Pancreas (tissue), 10 donors: Measurements from ENCODE around the gene VAMP8. TPM values are rescaled to one million over a fixed set of nuclear protein-coding genes. Genes with fewer than 3 reads are reported as not detected.
A peak's percentile ranks its signal among the peaks of the same experiment; 100 is the strongest.

Experiments used
- ATAC-seq, 4 donors: fragments of 200-7000 bp; cut with Tn5 transposase; one replicate each; pipeline versions ENCODE4 v1.8.0 to v1.9.1; 2020; ENCODE audit warnings: mild to moderate bottlenecking in 4 of 4, moderate library complexity in 4 of 4
- DNase-seq, 6 donors: peaks; one replicate each; pipeline ENCODE4 v3.0.0-alpha.2; 2020
- FAIRE-seq: peaks from 2 replicates; lab custom pipeline; 2012; peaks lifted over from hg19 to GRCh38; lab: Jason Lieb, UNC
- H3K27ac ChIP-seq, 4 donors: fragments of 200-600 bp; sonication (generic); 1 replicate in 3 of 4; 2 replicates in 1 of 4; pipeline versions ENCODE4 v1.5.0 to v1.8.0; 2020
- H3K27me3 ChIP-seq, 4 donors: fragments of 200-600 bp; one replicate each; pipeline ENCODE4 v1.8.0; 2021
- H3K36me3 ChIP-seq, 3 donors: fragments of 200-600 bp; sonication (generic) in 1 of 3; one replicate each; pipeline versions ENCODE4 v1.5.0 to v1.8.0; 2020 to 2021
- H3K4me1 ChIP-seq, 3 donors: fragments of 200-600 bp; one replicate each; pipeline ENCODE4 v1.8.0; 2021
- H3K4me3 ChIP-seq, 4 donors: fragments of 200-600 bp; sonication (generic) in 2 of 4; one replicate each; pipeline versions ENCODE4 v1.5.0 to v1.8.0; 2020 to 2021
- H3K9me3 ChIP-seq, 4 donors: fragments of 200-600 bp; one replicate each; pipeline ENCODE4 v1.8.0; 2021
- CTCF ChIP-seq, 4 donors: fragments of 200-600 bp; sonication (generic) in 3 of 4; IDR thresholded peaks; one replicate each; pipeline versions ENCODE4 v1.5.0 to v1.8.0; 2021; ENCODE audit warnings: antibody characterized with exemption in 4 of 4
- WGBS, 2 donors: extraction: QIAGEN DNeasy Blood & Tissue Kit; methylation state at CpG; one replicate each; pipeline ENCODE4 v1.1.7; 2013; 5-methylcytosine and 5-hydroxymethylcytosine counted together
- intact Hi-C, 3 donors: fragments of 100-400 bp; cut with DNase I; formaldehyde crosslinking; loops; one replicate each; pipeline versions ENCODE4 v1.11.1 to v1.14.2; 2022
- polyA plus RNA-seq, 2 donors: library from polyadenylated mRNA; stranded (reverse); fragments of 200-250 nt; gene quantifications; one replicate each; pipeline ENCODE4 v1.2.3, GENCODE V29; 2013
- total RNA-seq, 6 donors: library from RNA; stranded (reverse); fragmentation: NEBNext Ultra II Directional in 4 of 6; extraction: Animal tissue kit (Norgen Biotek cat#: 25700) in 4 of 6; gene quantifications; one replicate each; pipeline versions ENCODE4 v1.2.1 to v1.2.4, GENCODE V29; 2021 to 2023
- donor health status: healthy with polysubstance abuse.
- donor health status: DM: no; HTN: no; CAD: no; lungs with moderate emphysema.
- donor health status: DM: no; HTN: no; CAD: no.
- donor health status: control.
- donor health status: control.
- donor health status: Bipolar disorder and iron deficiency.
- donor health status: DM: yes; HTN: yes; CAD: no.
- donor health status: DM: no; HTN: no; CAD: no.
- donor health status: DM: no; HTN: no; CAD: no.
- donor health status: DM: yes; HTN: yes; CAD: no.

VAMP8 gene
- total and polyA plus RNA-seq, 8 donors: 57.7 to 150 (median 76.6) TPM

GRCh38 chr2:85537600-85538506 is 39.5 kb upstream of the VAMP8 start:
- FAIRE-seq: no peak
- peaks cover 9 to 37% (median 22%) of the 10 kb centered on the region in 3 donors for H3K4me1 ChIP-seq
- peak; percentile 13 to 41 (median 24) for ATAC-seq

GRCh38 chr2:85538507-85539360 is 38.7 kb upstream of the VAMP8 start, which contains the start of gene MAT2A:
MAT2A (plus strand) TSS chr2:85539168; CDS start chr2:85539288, 120 bp downstream.
- H3K4me1 ChIP-seq: peaks cover 9 to 45% (median 22%) of the 10 kb centered on the region in 3 donors
- intact Hi-C loops: loop anchor here in 1 of 3 donors (10.0 kb wide), 1 partner anchor 64 kb away; no protein-coding TSS in a partner anchor
- TF ChIP-seq CTCF (IDR thresholded peaks at IDR 0.05): peak; percentile 45 to 76 (median 72)
- WGBS, 2 donors: 0% methylated on average over 58 to 92 of the region's 92 CpGs
- peak; percentile 93 to 98 (median 96) for DNase-seq
- no peak for FAIRE-seq
- ATAC-seq: peak; percentile 82 to 90 (median 84)
- peak within 1 kb of the TSS; percentile 66 to 98 (median 92) for H3K4me3 ChIP-seq
- H3K9me3 ChIP-seq: no peaks in the 10 kb centered on the region
- H3K27ac ChIP-seq: peak within 1 kb of the TSS; percentile 94 to 99 (median 98)
- H3K27me3 ChIP-seq: no peaks in the 10 kb centered on the region
- peaks cover 15 to 35% (median 32%) of the 10 kb centered on the region in 3 donors for H3K36me3 ChIP-seq

More at GRCh38 chr2:85537600-85538506, 39.5 kb upstream of the VAMP8 start:
- peaks cover 7 to 27% (median 23%) of the 10 kb centered on the region in 3 donors for H3K36me3 ChIP-seq
- no peaks in the 10 kb centered on the region for H3K27me3 ChIP-seq
- TF ChIP-seq CTCF (IDR thresholded peaks at IDR 0.05): no peak
- intact Hi-C loops: loop anchor here in 1 of 3 donors (10.0 kb wide), 1 partner anchor 63 kb away; no protein-coding TSS in a partner anchor
- H3K9me3 ChIP-seq: no peaks in the 10 kb centered on the region
- H3K4me3 ChIP-seq: peak overlapping the region; percentile 66 to 98 (median 92)
- peak; percentile 58 to 76 (median 66) for DNase-seq
- 1% methylated on average over 35 of the region's 35 CpGs for WGBS, 2 donors
- peak overlapping the region; percentile 94 to 99 (median 98) for H3K27ac ChIP-seq

GRCh38 chr2:85539361-85540132 is 37.8 kb upstream of the VAMP8 start:
- ATAC-seq (peak; percentile 44 to 59 (median 54)), DNase-seq (peak; percentile 69 to 88 (median 78)), FAIRE-seq (no peak)
- no peaks in the 10 kb centered on the region for H3K27me3 ChIP-seq
- peaks cover 9 to 48% (median 22%) of the 10 kb centered on the region in 3 donors for H3K4me1 ChIP-seq
- no peak for TF ChIP-seq CTCF (IDR thresholded peaks at IDR 0.05)
- intact Hi-C loops: loop anchor here in 1 of 3 donors (10.0 kb wide), 1 partner anchor 65 kb away; no protein-coding TSS in a partner anchor
- peak overlapping the region; percentile 66 to 98 (median 92) for H3K4me3 ChIP-seq
- H3K36me3 ChIP-seq: peaks cover 15 to 44% (median 36%) of the 10 kb centered on the region in 3 donors
- H3K27ac ChIP-seq: peak overlapping the region; percentile 94 to 99 (median 98)
- no peaks in the 10 kb centered on the region for H3K9me3 ChIP-seq
- WGBS, 2 donors: 0% methylated on average over 35 to 67 of the region's 67 CpGs

GRCh38 chr2:85540133-85540648 is 37.2 kb upstream of the VAMP8 start:
- TF ChIP-seq CTCF (IDR thresholded peaks at IDR 0.05): no peak
- H3K4me1 ChIP-seq: peaks cover 10 to 45% (median 17%) of the 10 kb centered on the region in 3 donors
- H3K4me3 ChIP-seq: peak overlapping the region; percentile 66 to 98 (median 92)
- 2 to 4% methylated on average over 11 of the region's 11 CpGs for WGBS, 2 donors
- H3K27ac ChIP-seq: peak overlapping the region; percentile 94 to 99 (median 98)
- H3K27me3 ChIP-seq: no peaks in the 10 kb centered on the region
- no peak for ATAC-seq
- no peak for FAIRE-seq
- H3K36me3 ChIP-seq: peaks cover 15 to 49% (median 42%) of the 10 kb centered on the region in 3 donors
- intact Hi-C loops: no loop called here
- DNase-seq: no peak
- no peaks in the 10 kb centered on the region for H3K9me3 ChIP-seq
